GM10847 (cell line): ENCODE data around the gene SMAD6.

Experiments
- POLR2A ChIP-seq: IDR thresholded peaks from 2 replicates; pipeline ENCODE4 v1.6.1; 2011; ENCODE audit not compliant: insufficient read length; ENCODE audit errors: extremely low read depth

SMAD6 gene

GRCh38 chr15:66831289-66831688 lies 129.3 kb downstream of the SMAD6 start:
- no peak for TF ChIP-seq POLR2A

DNA sequence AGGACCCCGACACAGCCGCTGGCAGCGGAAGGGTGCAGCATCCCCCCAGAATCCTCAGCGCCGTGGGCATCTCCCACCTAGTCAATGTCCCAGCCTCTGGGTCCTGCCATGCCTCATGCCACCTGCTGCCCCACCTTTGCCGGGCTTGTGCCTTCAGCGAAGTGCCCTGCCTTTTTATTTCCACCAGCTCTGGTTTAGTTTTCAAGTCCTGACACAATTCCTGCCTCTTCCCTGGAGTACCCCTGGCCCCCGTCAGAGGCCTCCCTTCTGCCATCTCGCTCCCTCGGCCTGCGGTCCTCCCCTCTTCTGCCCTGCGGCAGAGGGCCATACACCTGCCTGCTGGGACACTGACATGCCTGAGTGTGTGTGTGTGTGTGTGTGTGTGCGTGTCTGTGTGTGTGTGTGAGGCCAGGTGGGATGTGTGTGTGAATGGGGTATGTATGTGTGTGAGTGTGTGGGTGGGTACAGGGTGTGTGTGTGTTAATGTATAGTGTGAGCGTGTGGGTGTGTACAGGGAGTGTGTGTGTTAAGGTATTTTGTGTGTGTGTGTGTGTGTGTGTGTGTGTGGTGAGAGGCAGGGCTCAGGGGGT lies 129.9 kb downstream of the SMAD6 start:
- TF ChIP-seq POLR2A = no peak
